DOHH2 (cell line): ENCODE measurements around the gene RPS6KA4.

Experiments
- CTCF ChIP-seq: fragments of 200-600 bp; sonication (generic); IDR thresholded peaks from one replicate; pipeline ENCODE4 v1.5.1; 2014; ENCODE audit warnings: antibody characterized with exemption, mild to moderate bottlenecking, low read depth, low read length; ENCODE audit not compliant: poor library complexity, severe bottlenecking
- EZH2phosphoT487 ChIP-seq: fragments of 200-600 bp; sonication (generic); IDR thresholded peaks from 2 replicates; pipeline ENCODE4 v1.6.1; 2017; ENCODE audit warnings: borderline replicate concordance, mild to moderate bottlenecking, antibody characterized with exemption, low read length, moderate library complexity, mixed read lengths

- TF ChIP-seq CTCF (no peak), EZH2phosphoT487 (no peak)
Observed at GRCh38 chr11:64381350-64381749, 22.4 kb downstream of the RPS6KA4 start.
